ENCODE measurements around the gene DMXL2.
"Not testable (repeated sequence)": the region's sequence is repeated elsewhere in the genome, so short reads cannot be mapped to it uniquely, and the experiment has no call there.

DNA sequence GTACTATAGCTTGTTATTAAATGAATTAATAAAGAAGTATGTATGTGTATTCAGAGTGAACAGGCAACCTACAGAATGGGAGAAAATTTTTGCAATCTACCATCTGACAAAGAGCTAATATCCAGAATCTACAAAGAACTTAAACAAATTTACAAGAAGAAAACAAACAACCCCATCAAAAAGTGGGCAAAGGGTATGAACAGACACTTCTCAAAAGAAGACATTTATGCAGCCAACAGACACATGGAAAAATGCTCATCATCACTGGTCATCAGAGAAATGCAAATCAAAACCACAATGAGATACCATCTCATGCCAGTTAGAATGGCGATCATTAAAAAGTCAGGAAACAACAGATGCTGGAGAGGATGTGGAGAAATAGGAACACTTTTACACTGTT is 25.5 kb upstream of the DMXL2 start:
- TF ChIP-seq, protein P1, sequence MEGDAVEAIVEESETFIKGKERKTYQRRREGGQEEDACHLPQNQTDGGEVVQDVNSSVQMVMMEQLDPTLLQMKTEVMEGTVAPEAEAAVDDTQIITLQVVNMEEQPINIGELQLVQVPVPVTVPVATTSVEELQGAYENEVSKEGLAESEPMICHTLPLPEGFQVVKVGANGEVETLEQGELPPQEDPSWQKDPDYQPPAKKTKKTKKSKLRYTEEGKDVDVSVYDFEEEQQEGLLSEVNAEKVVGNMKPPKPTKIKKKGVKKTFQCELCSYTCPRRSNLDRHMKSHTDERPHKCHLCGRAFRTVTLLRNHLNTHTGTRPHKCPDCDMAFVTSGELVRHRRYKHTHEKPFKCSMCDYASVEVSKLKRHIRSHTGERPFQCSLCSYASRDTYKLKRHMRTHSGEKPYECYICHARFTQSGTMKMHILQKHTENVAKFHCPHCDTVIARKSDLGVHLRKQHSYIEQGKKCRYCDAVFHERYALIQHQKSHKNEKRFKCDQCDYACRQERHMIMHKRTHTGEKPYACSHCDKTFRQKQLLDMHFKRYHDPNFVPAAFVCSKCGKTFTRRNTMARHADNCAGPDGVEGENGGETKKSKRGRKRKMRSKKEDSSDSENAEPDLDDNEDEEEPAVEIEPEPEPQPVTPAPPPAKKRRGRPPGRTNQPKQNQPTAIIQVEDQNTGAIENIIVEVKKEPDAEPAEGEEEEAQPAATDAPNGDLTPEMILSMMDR (IDR thresholded peaks at IDR 0.05): not testable (repeated sequence)
- TF ChIP-seq POLR2AphosphoS5 (IDR thresholded peaks at IDR 0.05; ENCODE audit: insufficient read depth in 1 of 2, low read depth in 1 of 2): not testable (repeated sequence)
